Activated CD8-positive, alpha-beta memory T cell treated with anti-CD3 and anti-CD28 coated beads, Interleukin-2, amount 50 U/mL, for 4 hours (primary cell): Measurements from ENCODE around the gene EXO5.
"Not testable (repeated sequence)": the region's sequence is repeated elsewhere in the genome, so short reads cannot be mapped to it uniquely, and the experiment has no call there.

ENCODE experiments used
- DNase-seq: peaks from one replicate; pipeline ENCODE4 v3.0.0-alpha.2; 2020

Gene EXO5

DNA sequence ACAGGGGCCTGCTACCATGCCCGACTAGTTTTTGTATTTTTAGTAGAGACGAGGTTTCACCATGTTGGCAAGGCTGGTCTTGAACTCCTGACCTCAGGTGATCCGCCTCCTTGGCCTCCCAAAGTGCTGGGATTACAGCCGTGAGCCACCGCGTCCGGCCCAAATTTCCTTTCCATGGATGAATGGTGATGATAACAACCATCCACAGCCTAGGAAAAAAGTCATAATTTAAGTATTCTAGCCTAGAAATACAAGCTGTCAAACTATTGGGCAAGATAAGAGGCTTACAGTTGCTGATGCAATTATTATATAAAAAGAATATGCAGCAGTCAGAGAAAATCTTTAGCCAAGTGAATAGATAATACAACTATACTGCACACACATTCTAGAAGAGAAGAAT, 46.2 kb downstream of the EXO5 start:
- DNase-seq = not testable (repeated sequence)

GRCh38 chr1:40556121-40556520, 47.6 kb downstream of the EXO5 start:
- DNase-seq = no peak

DNA sequence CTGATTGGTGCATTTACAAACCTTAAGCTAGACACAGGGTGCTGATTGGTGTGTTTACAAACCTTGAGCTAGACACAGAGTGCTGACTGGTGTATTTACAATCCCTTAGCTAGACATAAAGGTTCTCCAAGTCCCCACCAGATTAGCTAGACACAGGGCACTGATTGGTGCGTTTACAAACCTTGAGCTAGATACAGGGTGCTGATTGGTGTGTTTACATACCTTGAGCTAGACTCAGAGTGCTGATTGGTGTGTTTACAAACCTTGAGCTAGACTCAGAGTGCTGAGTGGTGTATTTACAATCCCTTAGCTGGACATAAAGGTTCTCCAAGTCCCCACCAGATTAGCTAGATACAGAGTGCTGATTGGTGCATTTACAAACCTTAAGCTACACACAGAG, 49.7 kb downstream of the EXO5 start:
- not testable (repeated sequence) for DNase-seq

- DNase-seq = no peak
Observed at GRCh38 chr1:40562185-40562584, 53.6 kb downstream of the EXO5 start.

GRCh38 chr1:40563266-40563665, 54.7 kb downstream of the EXO5 start:
- DNase-seq = no peak

- DNase-seq = no peak
Observed at GRCh38 chr1:40564506-40564905, 55.9 kb downstream of the EXO5 start.

GRCh38 chr1:40564913-40565312, 56.3 kb downstream of the EXO5 start:
- no peak for DNase-seq
